ENCODE results near the gene RNF144B.

Gene RNF144B

GRCh38 chr6:18350271-18350670, 36.9 kb upstream of the RNF144B start:
- Histone ChIP-seq H2BK12ac (ENCODE audit: low read length in 2 of 2) (no peak overlapping the region), H2BK5ac (ENCODE audit: low read depth, low read length, poor library complexity, severe bottlenecking) (no peak overlapping the region), H2AFZ (ENCODE audit: low read depth, low read length) (no peak overlapping the region), H2BK15ac (ENCODE audit: low read depth, poor library complexity, severe bottlenecking) (no peak overlapping the region), H3K27me3 (ENCODE audit: control insufficient read depth in 1 of 2, insufficient read depth in 1 of 2, low read length in 2 of 2) (no peaks in the 10 kb centered on the region), H4K8ac (ENCODE audit: low read length) (no peak overlapping the region), H3K4me2 (ENCODE audit: low read length, poor library complexity, severe bottlenecking) (no peak overlapping the region), H3K18ac (ENCODE audit: low read depth in 1 of 2, low read length in 2 of 2) (no peak overlapping the region), H3K36me3 (ENCODE audit: control insufficient read depth in 1 of 2, insufficient read depth in 2 of 2, low read depth in 1 of 2, low read length in 2 of 2) (no peaks in the 10 kb centered on the region), H2AK5ac (ENCODE audit: low read length, severe bottlenecking) (no peak overlapping the region), H3K4ac (ENCODE audit: low read depth in 1 of 2, low read length in 2 of 2) (no peak overlapping the region), H3K4me3 (ENCODE audit: insufficient read depth in 1 of 2, low read depth in 1 of 2, low read length in 2 of 2) (no peak overlapping the region), H4K91ac (ENCODE audit: low read length) (no peak overlapping the region), H3K14ac (ENCODE audit: low read length in 2 of 2) (no peak overlapping the region), H3K79me1 (replicated peaks; ENCODE audit: low read length, poor library complexity, severe bottlenecking) (no peaks in the 10 kb centered on the region), H3K27ac (ENCODE audit: low read length, poor library complexity, severe bottlenecking) (no peak overlapping the region), H3K9ac (ENCODE audit: low read length) (no peak overlapping the region), H2BK120ac (ENCODE audit: low read depth, low read length) (no peak overlapping the region), H3K23ac (ENCODE audit: low read length in 2 of 2) (no peak overlapping the region), H3K4me1 (ENCODE audit: control insufficient read depth, insufficient read depth, low read depth, low read length) (peaks cover 2% of the 10 kb centered on the region), H3K9me3 (ENCODE audit: control insufficient read depth, low read length) (no peaks in the 10 kb centered on the region)
- WGBS: 91% methylated on average over 3 of the region's 4 CpGs
- no peak for DNase-seq

- no peak overlapping the region for H3K9ac ChIP-seq (ENCODE audit: low read length)
- no peak overlapping the region for H3K23ac ChIP-seq (ENCODE audit: low read length in 2 of 2)
- no peak overlapping the region for H2AK5ac ChIP-seq (ENCODE audit: low read length, severe bottlenecking)
- H3K79me1 ChIP-seq (replicated peaks; ENCODE audit: low read length, poor library complexity, severe bottlenecking): no peaks in the 10 kb centered on the region
- no peak overlapping the region for H3K14ac ChIP-seq (ENCODE audit: low read length in 2 of 2)
- H2AFZ ChIP-seq (ENCODE audit: low read depth, low read length): no peak overlapping the region
- WGBS: 86% methylated on average over 3 of the region's 3 CpGs
- H3K4me3 ChIP-seq (ENCODE audit: insufficient read depth in 1 of 2, low read depth in 1 of 2, low read length in 2 of 2): no peak overlapping the region
- H2BK12ac ChIP-seq (ENCODE audit: low read length in 2 of 2): no peak overlapping the region
- no peak overlapping the region for H3K4me2 ChIP-seq (ENCODE audit: low read length, poor library complexity, severe bottlenecking)
- no peak overlapping the region for H4K91ac ChIP-seq (ENCODE audit: low read length)
- no peaks in the 10 kb centered on the region for H3K36me3 ChIP-seq (ENCODE audit: control insufficient read depth in 1 of 2, insufficient read depth in 2 of 2, low read depth in 1 of 2, low read length in 2 of 2)
- peaks cover 2% of the 10 kb centered on the region for H3K4me1 ChIP-seq (ENCODE audit: control insufficient read depth, insufficient read depth, low read depth, low read length)
- no peak overlapping the region for H4K8ac ChIP-seq (ENCODE audit: low read length)
- no peak overlapping the region for H2BK120ac ChIP-seq (ENCODE audit: low read depth, low read length)
- DNase-seq: no peak
- H3K27me3 ChIP-seq (ENCODE audit: control insufficient read depth in 1 of 2, insufficient read depth in 1 of 2, low read length in 2 of 2): no peaks in the 10 kb centered on the region
- H2BK5ac ChIP-seq (ENCODE audit: low read depth, low read length, poor library complexity, severe bottlenecking): no peak overlapping the region
- H3K27ac ChIP-seq (ENCODE audit: low read length, poor library complexity, severe bottlenecking): no peak overlapping the region
- H3K18ac ChIP-seq (ENCODE audit: low read depth in 1 of 2, low read length in 2 of 2): no peak overlapping the region
- H3K9me3 ChIP-seq (ENCODE audit: control insufficient read depth, low read length): no peaks in the 10 kb centered on the region
- no peak overlapping the region for H2BK15ac ChIP-seq (ENCODE audit: low read depth, poor library complexity, severe bottlenecking)
- no peak overlapping the region for H3K4ac ChIP-seq (ENCODE audit: low read depth in 1 of 2, low read length in 2 of 2)
These were observed 36.4 kb upstream of the RNF144B start for GRCh38 chr6:18350712-18351111.

GRCh38 chr6:18352001-18352400, 35.1 kb upstream of the RNF144B start:
- Histone ChIP-seq H2BK5ac (ENCODE audit: low read depth, low read length, poor library complexity, severe bottlenecking) (no peak overlapping the region), H2BK120ac (ENCODE audit: low read depth, low read length) (no peak overlapping the region), H3K9ac (ENCODE audit: low read length) (no peak overlapping the region), H2BK12ac (ENCODE audit: low read length in 2 of 2) (no peak overlapping the region), H3K14ac (ENCODE audit: low read length in 2 of 2) (no peak overlapping the region), H3K4me1 (ENCODE audit: control insufficient read depth, insufficient read depth, low read depth, low read length) (peaks cover 2% of the 10 kb centered on the region), H3K36me3 (ENCODE audit: control insufficient read depth in 1 of 2, insufficient read depth in 2 of 2, low read depth in 1 of 2, low read length in 2 of 2) (no peaks in the 10 kb centered on the region), H3K4me3 (ENCODE audit: insufficient read depth in 1 of 2, low read depth in 1 of 2, low read length in 2 of 2) (no peak overlapping the region), H3K9me3 (ENCODE audit: control insufficient read depth, low read length) (no peaks in the 10 kb centered on the region), H3K27ac (ENCODE audit: low read length, poor library complexity, severe bottlenecking) (no peak overlapping the region), H3K4me2 (ENCODE audit: low read length, poor library complexity, severe bottlenecking) (no peak overlapping the region), H3K27me3 (ENCODE audit: control insufficient read depth in 1 of 2, insufficient read depth in 1 of 2, low read length in 2 of 2) (no peaks in the 10 kb centered on the region), H2AFZ (ENCODE audit: low read depth, low read length) (no peak overlapping the region), H3K79me1 (replicated peaks; ENCODE audit: low read length, poor library complexity, severe bottlenecking) (no peaks in the 10 kb centered on the region), H4K91ac (ENCODE audit: low read length) (no peak overlapping the region), H4K8ac (ENCODE audit: low read length) (no peak overlapping the region), H3K4ac (ENCODE audit: low read depth in 1 of 2, low read length in 2 of 2) (no peak overlapping the region), H2AK5ac (ENCODE audit: low read length, severe bottlenecking) (no peak overlapping the region), H3K18ac (ENCODE audit: low read depth in 1 of 2, low read length in 2 of 2) (no peak overlapping the region), H2BK15ac (ENCODE audit: low read depth, poor library complexity, severe bottlenecking) (no peak overlapping the region), H3K23ac (ENCODE audit: low read length in 2 of 2) (no peak overlapping the region)
- 93% methylated on average over 4 of the region's 4 CpGs for WGBS
- DNase-seq: no peak

- H3K27ac ChIP-seq (ENCODE audit: low read length, poor library complexity, severe bottlenecking): no peak overlapping the region
- H3K79me1 ChIP-seq (replicated peaks; ENCODE audit: low read length, poor library complexity, severe bottlenecking): no peaks in the 10 kb centered on the region
- no peak overlapping the region for H2AK5ac ChIP-seq (ENCODE audit: low read length, severe bottlenecking)
- WGBS: 71% methylated on average over 2 of the region's 2 CpGs
- no peak overlapping the region for H3K4ac ChIP-seq (ENCODE audit: low read depth in 1 of 2, low read length in 2 of 2)
- no peaks in the 10 kb centered on the region for H3K9me3 ChIP-seq (ENCODE audit: control insufficient read depth, low read length)
- H4K8ac ChIP-seq (ENCODE audit: low read length): no peak overlapping the region
- DNase-seq: no peak
- no peak overlapping the region for H4K91ac ChIP-seq (ENCODE audit: low read length)
- no peak overlapping the region for H2AFZ ChIP-seq (ENCODE audit: low read depth, low read length)
- H3K9ac ChIP-seq (ENCODE audit: low read length): no peak overlapping the region
- peaks cover 2% of the 10 kb centered on the region for H3K4me1 ChIP-seq (ENCODE audit: control insufficient read depth, insufficient read depth, low read depth, low read length)
- H3K4me2 ChIP-seq (ENCODE audit: low read length, poor library complexity, severe bottlenecking): no peak overlapping the region
- H2BK120ac ChIP-seq (ENCODE audit: low read depth, low read length): no peak overlapping the region
- no peak overlapping the region for H3K23ac ChIP-seq (ENCODE audit: low read length in 2 of 2)
- H3K18ac ChIP-seq (ENCODE audit: low read depth in 1 of 2, low read length in 2 of 2): no peak overlapping the region
- no peak overlapping the region for H2BK15ac ChIP-seq (ENCODE audit: low read depth, poor library complexity, severe bottlenecking)
- no peak overlapping the region for H2BK5ac ChIP-seq (ENCODE audit: low read depth, low read length, poor library complexity, severe bottlenecking)
- no peak overlapping the region for H3K4me3 ChIP-seq (ENCODE audit: insufficient read depth in 1 of 2, low read depth in 1 of 2, low read length in 2 of 2)
- H3K36me3 ChIP-seq (ENCODE audit: control insufficient read depth in 1 of 2, insufficient read depth in 2 of 2, low read depth in 1 of 2, low read length in 2 of 2): no peaks in the 10 kb centered on the region
- no peak overlapping the region for H2BK12ac ChIP-seq (ENCODE audit: low read length in 2 of 2)
- H3K27me3 ChIP-seq (ENCODE audit: control insufficient read depth in 1 of 2, insufficient read depth in 1 of 2, low read length in 2 of 2): no peaks in the 10 kb centered on the region
- H3K14ac ChIP-seq (ENCODE audit: low read length in 2 of 2): no peak overlapping the region
These were observed 34.3 kb upstream of the RNF144B start for GRCh38 chr6:18352842-18353241.

Measured in mesenchymal stem cell (in vitro differentiated cells and primary cell).